Hematopoietic multipotent progenitor cell treated with erythropoietin and hydrocortisone succinate and interleukin-3 and kit ligand, for 4 days (in vitro differentiated cells): Measurements from ENCODE around the gene RBP5.
A peak's percentile ranks its signal among the peaks of the same experiment; 100 is the strongest.

ENCODE experiments used
- DNase-seq: peaks from one replicate; pipeline ENCODE4 v3.0.0-alpha.2; 2015

Gene RBP5

GRCh38 chr12:7128681-7129286 is at the start of gene RBP5:
Gene RBP5, minus strand, starts transcription at chr12:7128889. Its CDS starts 114 bp downstream, at chr12:7128775.
- DNase-seq: no peak

- no peak for DNase-seq
These were observed 49.8 kb upstream of the RBP5 start for GRCh38 chr12:7178481-7178880.

DNA sequence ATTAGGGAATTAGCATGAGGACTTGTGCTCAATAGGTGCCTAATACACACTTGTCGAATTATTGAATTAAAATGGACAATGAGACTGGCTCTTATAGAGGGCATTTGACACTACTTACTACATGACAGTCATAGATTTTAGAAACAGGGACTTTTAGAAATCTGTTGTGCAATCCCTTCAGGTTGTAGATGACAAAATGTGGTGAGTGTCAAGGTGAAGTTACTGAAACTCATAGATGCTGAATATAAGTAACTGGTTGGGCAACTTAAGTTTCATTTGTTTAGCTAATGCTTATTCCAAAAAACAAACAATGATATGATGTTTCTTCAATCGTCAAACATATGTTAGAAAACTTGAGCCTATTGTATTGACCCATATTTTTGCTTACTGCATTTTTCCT is 47.9 kb upstream of the RBP5 start:
- no peak for DNase-seq

- no peak for DNase-seq
These were observed 46.8 kb upstream of the RBP5 start for GRCh38 chr12:7175493-7175892.

DNA sequence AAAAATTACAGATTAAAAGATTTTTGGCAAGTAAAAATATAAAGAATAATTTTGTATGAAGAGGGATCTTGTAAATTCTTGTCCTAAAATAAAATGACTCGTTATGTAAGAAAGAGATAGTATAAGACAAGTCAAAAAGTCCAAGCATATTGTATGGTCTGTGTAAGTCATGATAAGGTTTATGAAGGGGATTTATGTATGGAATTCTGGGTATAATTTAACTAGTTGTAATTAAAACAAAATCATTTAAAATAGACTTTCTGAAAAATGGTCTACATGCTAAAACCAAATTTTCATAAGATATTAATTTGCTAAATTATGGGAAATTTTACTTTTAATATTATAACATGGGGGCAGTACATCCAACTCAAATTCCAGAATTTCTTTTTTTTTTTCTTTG is 43.2 kb upstream of the RBP5 start:
- no peak for DNase-seq

- no peak for DNase-seq
These were observed 41.3 kb upstream of the RBP5 start for GRCh38 chr12:7169951-7170350.

GRCh38 chr12:7162691-7163114 is 34.0 kb upstream of the RBP5 start:
- peak; percentile 50 for DNase-seq

GRCh38 chr12:7161811-7162210 is 33.1 kb upstream of the RBP5 start:
- no peak for DNase-seq

DNA sequence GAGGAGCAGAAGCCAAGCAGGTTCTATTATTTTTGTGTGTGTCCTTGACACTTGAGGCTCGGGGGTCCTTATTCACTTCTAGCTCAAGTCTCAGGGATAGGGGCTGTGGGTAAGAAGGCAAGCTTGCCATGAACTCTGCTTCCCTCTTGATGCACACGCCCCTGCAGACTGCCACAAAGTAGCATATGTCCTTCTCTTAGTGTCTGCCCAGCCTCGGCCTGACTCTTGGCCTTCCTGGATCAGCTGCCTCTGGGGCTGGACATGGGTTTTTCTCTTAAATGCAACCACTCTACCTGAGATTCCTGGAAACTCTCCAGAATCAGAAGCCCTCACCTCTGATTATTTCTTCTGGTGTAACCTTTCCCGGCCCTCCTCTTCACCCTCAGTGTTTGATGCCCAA is 32.6 kb upstream of the RBP5 start:
- no peak for DNase-seq

GRCh38 chr12:7160183-7160582 is 31.5 kb upstream of the RBP5 start:
- DNase-seq: no peak

DNA sequence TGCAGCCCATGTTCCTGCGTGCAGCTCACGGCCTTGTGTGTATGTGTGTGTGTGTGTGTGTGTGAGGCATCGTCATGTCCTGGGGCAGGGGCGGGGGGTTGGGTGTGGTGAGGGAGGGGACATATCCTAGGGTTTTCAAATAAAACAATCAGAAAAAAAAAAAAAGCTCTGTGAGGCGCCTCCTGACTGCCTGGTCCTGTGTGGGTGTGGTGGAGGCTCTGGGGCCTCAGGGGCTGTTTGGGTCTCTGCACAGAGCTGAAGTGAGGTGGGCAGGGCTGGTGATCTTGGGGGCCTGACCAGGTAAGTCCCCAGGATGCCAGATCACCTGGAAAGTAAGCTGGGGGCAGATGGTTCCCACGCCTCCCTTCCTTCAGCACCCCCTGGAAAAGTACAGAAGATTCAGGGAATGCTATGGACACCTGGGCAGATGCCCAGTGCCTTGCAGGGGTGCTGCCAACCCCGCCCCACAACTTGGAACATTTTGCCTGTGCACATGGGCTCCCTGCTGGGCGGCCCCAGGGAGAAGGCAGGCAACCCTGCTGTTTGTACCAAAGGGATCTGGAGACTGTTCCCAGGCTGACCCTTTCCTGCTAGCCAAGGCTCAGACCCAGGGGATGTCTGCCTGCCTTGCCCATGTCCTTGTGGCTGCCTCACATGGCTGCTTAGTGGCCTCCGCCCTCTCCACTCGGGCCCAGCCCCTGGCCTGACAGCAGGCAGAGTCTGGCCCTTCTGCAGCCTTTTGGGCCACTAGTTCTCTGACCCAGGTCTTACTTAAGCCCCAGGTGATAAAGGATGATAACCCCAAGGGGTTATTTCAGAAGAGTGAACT is 30.3 kb upstream of the RBP5 start:
- DNase-seq: no peak

- DNase-seq: no peak
These were observed 28.7 kb upstream of the RBP5 start for GRCh38 chr12:7157391-7157790.

DNA sequence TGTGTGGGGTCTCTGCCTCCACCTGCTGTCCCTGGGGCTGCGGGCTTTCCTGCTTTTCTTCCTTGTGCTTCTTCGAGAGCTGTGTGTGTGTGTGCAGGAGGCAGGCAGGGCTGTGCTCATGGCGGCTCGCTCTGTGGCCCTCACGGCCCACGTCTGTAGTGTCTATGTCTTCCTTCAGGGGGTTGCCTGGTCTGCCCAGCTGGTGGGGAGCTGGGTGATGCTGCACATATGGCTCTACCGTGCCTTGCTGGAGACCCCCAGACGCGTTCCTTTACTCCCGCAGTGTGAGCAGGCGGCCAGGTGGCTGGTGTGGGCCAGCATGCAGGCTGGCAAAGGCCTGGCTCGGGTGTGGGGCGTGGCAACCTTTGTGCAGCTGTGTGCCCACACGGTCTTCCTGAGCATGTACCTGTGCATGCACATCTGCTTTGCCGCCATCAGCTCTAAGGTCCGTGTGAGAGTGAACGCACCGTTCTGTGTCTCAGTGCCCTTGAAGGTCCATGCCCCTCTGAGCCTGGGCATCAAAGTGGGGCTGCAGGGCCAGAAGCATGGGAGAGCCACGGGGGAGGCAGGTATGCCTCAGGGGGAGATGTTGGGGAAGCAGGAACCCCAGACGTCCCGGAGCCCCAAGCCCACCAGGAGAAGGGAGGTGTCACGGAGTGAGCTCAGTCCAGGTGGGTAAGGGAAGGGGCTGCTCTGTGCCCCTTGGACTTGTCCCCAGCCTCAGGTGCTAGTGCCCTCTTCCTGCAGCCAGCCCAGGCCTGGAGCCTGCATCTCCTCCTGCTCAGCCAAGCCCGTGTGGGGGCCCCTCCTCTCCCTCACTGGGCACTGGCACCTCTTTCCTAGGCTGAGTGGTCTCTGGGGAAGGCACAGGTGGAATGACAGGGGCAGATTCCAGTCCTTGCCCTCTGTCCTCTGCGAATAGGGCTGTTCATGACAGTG is 27.8 kb upstream of the RBP5 start:
- DNase-seq: no peak

DNA sequence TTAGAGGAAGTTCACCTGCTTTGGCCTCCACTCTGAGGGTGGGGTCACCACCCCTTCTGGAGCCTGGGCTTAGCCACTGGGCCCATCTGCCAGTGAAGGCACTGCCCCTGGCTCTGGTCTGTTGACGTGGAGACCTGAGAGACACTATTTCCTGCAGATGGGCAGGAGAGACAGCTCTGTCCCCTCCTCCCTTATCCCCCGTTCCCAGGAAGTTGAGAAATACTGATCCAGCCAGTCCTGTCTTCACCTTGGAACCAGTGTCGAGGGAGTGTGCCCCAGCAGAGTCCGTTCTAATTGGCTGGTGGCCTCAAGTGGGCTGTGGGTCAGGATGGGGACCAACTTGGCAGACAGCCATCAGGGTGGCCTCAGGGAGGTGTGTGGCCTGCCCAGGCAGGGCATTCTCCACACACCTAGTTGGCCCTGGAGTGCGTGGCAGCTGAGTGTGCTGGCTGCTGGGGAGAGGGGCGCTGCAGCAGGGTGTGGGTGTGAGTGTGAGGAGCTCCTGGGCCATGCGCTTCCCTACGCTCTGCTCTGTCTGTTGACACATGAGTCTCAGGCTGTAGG is 26.9 kb upstream of the RBP5 start:
- no peak for DNase-seq

DNA sequence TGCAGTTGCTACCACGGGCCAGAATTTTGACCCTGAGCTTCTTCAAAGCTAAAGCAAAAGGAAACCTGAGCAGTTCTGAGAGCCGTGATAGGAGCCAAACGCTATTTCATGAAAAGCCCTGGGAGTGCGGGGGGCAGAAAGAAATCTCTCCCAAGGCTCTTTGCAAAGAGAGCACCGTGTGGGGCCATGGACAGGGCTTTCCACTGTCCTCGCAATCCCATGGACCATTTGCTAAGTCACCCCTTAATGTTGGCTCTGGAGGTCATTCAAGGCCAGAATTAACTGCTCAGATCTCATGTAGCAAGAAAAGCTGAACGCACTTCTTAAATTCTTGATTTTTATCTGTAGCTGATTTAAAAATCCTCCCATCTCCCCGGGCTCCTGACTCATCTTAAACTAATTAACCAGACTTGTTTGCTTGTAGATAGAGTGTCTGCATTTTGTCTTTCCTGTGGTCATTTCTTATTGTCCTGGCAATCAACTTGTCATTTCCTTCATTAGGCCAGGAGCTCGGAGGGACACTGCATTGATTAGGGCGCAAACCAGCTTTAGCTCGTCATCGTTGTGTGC is 26.3 kb upstream of the RBP5 start:
- DNase-seq: no peak

- DNase-seq: no peak
These were observed 25.4 kb upstream of the RBP5 start for GRCh38 chr12:7154042-7154441.

- DNase-seq: no peak
These were observed 24.1 kb upstream of the RBP5 start for GRCh38 chr12:7152818-7153217.

DNA sequence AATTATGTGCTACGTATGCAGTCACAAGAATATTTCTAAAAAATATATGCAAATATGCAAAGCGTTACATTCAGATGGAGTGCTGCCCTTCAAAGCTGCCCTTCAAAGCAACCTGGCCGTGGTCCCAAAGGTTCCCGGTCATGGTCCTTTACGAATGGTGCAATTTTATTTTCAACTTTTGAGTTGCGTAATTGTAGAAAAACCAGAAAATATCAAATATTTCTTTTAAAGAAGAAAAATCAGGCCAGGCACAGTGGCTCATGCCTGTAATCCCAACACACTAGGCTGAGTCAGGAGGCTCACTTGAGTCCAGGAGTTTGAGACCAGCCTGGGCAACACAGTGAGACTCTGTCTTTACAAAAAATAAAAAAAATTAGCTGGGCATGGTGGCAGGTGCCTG is 22.8 kb upstream of the RBP5 start:
- no peak for DNase-seq

DNA sequence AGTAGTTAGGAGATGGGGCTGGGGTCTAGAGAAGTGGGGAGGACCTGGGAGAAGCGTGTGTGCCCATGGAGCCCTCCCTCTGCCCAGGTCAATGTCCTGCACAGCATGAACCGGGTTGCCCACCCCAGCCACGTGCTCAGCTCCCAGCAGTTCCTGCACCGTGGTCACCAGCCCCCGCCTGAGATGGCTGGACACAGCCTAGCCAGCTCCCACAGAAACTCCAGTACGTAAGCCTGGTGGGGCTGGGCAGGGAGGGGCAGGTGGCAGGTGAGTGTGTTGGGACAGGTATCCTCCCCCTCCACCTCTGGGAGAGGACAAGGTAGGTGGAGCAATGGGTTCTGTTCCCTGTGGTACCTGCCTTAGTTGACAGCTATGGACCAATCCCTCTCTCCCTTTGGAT is 22.2 kb upstream of the RBP5 start:
- no peak for DNase-seq

DNA sequence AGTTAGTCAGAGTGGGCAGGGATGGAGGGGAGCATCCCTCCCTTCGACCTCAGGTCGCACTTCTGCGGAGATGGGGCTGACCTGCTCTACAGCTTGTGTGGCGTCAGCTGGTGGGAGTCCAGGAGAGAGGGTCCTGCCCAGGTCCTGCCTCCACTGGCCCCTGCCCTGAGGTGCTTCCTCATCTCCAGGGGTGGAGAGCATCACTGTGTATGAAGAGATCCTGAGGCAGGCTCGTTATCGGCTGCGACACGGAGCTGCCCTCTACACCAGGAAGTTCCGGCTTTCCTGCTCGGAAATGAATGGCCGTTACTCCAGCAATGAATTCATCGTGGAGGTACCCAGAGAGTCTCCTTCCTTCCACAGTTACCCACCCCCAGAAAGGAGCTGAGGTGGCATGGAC is 21.7 kb upstream of the RBP5 start:
- no peak for DNase-seq

GRCh38 chr12:7146906-7147305 is 18.2 kb upstream of the RBP5 start:
- DNase-seq: no peak

DNA sequence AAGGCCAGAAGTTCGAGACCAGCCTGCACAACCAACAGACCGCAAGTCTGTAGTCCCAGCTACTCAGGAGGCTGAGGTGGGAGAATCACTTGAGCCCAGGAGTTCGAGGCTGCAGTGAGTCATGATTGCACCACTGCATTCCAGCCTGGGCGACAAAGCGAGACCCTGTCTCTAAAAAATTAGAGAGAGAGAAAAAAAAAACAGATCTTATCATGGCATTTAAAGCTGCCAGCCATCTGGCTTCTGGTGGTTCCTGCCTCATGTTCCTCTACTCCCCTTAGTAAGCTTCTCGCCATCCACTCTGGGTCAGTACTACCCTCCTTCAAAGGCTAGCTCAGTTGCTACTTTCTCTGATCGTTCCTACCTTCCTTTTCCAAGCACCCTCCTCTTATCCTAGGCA is 17.5 kb upstream of the RBP5 start:
- no peak for DNase-seq

GRCh38 chr12:7145671-7146070 is 17.0 kb upstream of the RBP5 start:
- no peak for DNase-seq
